HL-60 (cell line): ENCODE data around the gene MRPL9.

ENCODE experiments used
- DNase-seq, 2 experiments: peaks; one replicate each; pipeline ENCODE4 v3.0.0-alpha.2; 2010 to 2020; ENCODE audit warnings: low read depth in 1 of 2, low spot score in 1 of 2
- H3K27ac ChIP-seq: fragments of 250-450 bp; sonication (Bioruptor Pico); replicated peaks from 2 replicates; pipeline ENCODE4 v1.5.1; 2020; ENCODE audit warnings: mild to moderate bottlenecking, moderate library complexity
- H3K27me3 ChIP-seq: fragments of 250-450 bp; sonication (Bioruptor Pico); 2 replicates; pipeline ENCODE4 v1.5.1; 2021; ENCODE audit warnings: mild to moderate bottlenecking, moderate library complexity; ENCODE audit not compliant: insufficient read depth, poor library complexity, severe bottlenecking
- H3K4me3 ChIP-seq: replicated peaks from 2 replicates; pipeline ENCODE4 v1.5.1; 2011; ENCODE audit warnings: mild to moderate bottlenecking, control low read depth, low read length; ENCODE audit not compliant: insufficient read depth
- GABPA ChIP-seq: IDR thresholded peaks from 2 replicates; pipeline ENCODE4 v1.6.1; 2012; ENCODE audit warnings: low read depth
- POLR2AphosphoS5 ChIP-seq: IDR thresholded peaks from 2 replicates; pipeline ENCODE4 v1.6.1; 2012; ENCODE audit warnings: low read depth
- REST ChIP-seq: IDR thresholded peaks from 2 replicates; pipeline ENCODE4 v1.6.1; 2012; ENCODE audit warnings: low read depth; ENCODE audit not compliant: insufficient replicate concordance
- SPI1 ChIP-seq: IDR thresholded peaks from 2 replicates; pipeline ENCODE4 v1.6.1; 2012; ENCODE audit warnings: low read depth, mild to moderate bottlenecking, borderline replicate concordance
- TF ChIP-seq, protein P1 (sequence below): IDR thresholded peaks from one replicate; pipeline ENCODE4 v1.5.1; 2011; ENCODE audit warnings: low read length, control low read depth, inconsistent platforms; ENCODE audit not compliant: insufficient read depth

Gene MRPL9

DNA sequence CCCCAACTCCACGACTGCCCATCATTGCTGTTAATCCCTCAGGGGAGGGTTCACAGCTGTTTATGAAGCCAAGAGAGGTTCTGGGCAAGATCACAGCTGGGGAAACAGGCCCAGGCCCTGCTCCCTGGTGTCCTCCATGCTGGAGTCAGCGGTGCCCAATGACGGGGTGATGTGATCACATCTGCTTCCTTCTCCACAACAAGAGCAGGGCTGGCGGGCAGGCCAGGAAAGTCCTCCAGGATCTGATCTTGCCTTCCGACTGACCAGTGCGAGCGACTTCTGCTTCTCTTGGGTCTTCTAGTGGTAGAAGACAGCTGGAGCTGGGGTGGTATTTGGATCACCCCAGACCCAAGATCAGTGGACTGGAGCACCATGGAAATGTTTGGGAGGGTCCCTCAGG is 42.9 kb upstream of the MRPL9 start:
- Histone ChIP-seq H3K27ac (no peak overlapping the region), H3K27me3 (peaks cover 5% of the 10 kb centered on the region), H3K4me3 (no peak overlapping the region)
- TF ChIP-seq POLR2AphosphoS5 = no peak
- no peak for TF ChIP-seq GABPA
- no peak for TF ChIP-seq SPI1
- no peak for TF ChIP-seq REST
- TF ChIP-seq, protein P1, sequence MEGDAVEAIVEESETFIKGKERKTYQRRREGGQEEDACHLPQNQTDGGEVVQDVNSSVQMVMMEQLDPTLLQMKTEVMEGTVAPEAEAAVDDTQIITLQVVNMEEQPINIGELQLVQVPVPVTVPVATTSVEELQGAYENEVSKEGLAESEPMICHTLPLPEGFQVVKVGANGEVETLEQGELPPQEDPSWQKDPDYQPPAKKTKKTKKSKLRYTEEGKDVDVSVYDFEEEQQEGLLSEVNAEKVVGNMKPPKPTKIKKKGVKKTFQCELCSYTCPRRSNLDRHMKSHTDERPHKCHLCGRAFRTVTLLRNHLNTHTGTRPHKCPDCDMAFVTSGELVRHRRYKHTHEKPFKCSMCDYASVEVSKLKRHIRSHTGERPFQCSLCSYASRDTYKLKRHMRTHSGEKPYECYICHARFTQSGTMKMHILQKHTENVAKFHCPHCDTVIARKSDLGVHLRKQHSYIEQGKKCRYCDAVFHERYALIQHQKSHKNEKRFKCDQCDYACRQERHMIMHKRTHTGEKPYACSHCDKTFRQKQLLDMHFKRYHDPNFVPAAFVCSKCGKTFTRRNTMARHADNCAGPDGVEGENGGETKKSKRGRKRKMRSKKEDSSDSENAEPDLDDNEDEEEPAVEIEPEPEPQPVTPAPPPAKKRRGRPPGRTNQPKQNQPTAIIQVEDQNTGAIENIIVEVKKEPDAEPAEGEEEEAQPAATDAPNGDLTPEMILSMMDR = no peak
- DNase-seq = no peak

- DNase-seq = no peak
- Histone ChIP-seq H3K4me3 (no peak within 1 kb of the TSS), H3K27me3 (peaks cover 9% of the 10 kb centered on the region), H3K27ac (no peak within 1 kb of the TSS)
- no peak for TF ChIP-seq POLR2AphosphoS5
- TF ChIP-seq SPI1 = no peak
- TF ChIP-seq, protein P1 = no peak
- TF ChIP-seq GABPA = no peak
- TF ChIP-seq REST = no peak
Measured at GRCh38 chr1:151805066-151805820, 41.9 kb upstream of the MRPL9 start, which contains the start of gene LINGO4. Gene LINGO4 (minus strand): TSS chr1:151805419. CDS start chr1:151802704, 2,715 bp downstream.

DNA sequence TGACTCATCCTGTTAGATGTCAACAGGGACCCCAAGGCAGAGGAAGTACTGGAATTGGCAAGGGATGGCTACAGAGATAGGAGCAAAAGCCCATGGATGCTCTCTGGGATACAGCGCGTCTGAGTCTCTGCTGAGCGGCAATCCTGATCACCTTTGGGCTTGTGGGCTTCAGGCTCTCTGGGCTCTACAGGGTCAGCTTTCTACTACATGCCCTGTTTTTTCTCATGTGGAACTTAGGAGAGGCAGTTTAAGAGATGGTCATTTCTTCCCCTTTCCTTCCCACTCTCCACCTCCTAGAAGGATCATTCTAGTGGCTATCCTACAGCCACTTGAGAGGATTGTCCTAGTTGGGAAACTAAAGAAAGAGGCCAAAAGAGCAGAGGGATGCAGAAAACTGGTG is 40.6 kb upstream of the MRPL9 start:
- H3K4me3 ChIP-seq = no peak overlapping the region
- no peak for DNase-seq
- TF ChIP-seq POLR2AphosphoS5 = no peak
- no peak for TF ChIP-seq SPI1
- TF ChIP-seq, protein P1 = no peak
- no peak for TF ChIP-seq REST
- no peak for TF ChIP-seq GABPA
- H3K27me3 ChIP-seq = peaks cover 9% of the 10 kb centered on the region
- H3K27ac ChIP-seq = no peak overlapping the region
